ENCODE data around the gene STPG2.

Gene STPG2

DNA sequence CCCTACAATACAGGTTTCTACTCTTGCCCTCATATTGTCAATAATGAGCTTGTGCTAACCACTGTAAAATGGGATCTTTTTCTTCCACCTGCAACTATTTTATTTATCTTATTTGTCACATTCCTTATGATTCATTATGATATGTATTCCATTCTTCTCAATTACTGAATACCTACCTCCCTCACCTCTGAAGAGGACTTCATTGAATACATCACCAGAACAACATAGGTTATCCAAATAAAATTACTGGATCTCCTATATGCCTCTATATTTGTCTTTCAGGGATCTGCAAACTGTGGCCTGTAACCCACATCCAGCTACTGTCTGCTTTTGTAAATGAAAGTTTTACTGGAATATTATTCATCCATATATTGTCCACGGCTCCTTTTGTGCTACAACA, 41.3 kb downstream of the STPG2 start:
- H3K4me3 ChIP-seq (ENCODE audit: control insufficient read depth, low read depth, low read length): no peak overlapping the region
- TF ChIP-seq, protein P1, sequence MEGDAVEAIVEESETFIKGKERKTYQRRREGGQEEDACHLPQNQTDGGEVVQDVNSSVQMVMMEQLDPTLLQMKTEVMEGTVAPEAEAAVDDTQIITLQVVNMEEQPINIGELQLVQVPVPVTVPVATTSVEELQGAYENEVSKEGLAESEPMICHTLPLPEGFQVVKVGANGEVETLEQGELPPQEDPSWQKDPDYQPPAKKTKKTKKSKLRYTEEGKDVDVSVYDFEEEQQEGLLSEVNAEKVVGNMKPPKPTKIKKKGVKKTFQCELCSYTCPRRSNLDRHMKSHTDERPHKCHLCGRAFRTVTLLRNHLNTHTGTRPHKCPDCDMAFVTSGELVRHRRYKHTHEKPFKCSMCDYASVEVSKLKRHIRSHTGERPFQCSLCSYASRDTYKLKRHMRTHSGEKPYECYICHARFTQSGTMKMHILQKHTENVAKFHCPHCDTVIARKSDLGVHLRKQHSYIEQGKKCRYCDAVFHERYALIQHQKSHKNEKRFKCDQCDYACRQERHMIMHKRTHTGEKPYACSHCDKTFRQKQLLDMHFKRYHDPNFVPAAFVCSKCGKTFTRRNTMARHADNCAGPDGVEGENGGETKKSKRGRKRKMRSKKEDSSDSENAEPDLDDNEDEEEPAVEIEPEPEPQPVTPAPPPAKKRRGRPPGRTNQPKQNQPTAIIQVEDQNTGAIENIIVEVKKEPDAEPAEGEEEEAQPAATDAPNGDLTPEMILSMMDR (IDR thresholded peaks at IDR 0.05; ENCODE audit: control insufficient read depth, insufficient read depth, low read depth, low read length, missing control alignments): no peak
- DNase-seq (ENCODE audit: low read depth): no peak

DNA sequence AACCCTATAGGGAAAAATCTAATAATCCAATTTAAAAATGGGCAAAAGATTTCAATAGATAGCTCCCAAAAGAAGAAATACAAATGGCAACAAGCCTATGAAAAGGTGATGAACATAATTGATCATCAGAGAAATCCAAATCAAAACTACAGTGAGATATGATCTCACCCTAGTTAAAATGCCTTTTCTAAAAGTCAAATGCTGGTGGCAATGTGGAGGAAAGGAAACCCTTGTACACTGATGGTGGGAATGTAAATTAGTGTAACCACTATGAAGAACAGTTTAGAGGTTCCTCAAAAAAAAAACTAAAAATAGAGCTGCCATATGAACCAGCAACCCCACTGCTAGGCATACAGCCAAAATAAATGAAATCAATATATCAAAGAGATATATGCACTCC, 44.5 kb downstream of the STPG2 start:
- H3K4me3 ChIP-seq (ENCODE audit: control insufficient read depth, low read depth, low read length): no peak overlapping the region
- TF ChIP-seq, protein P1 (IDR thresholded peaks at IDR 0.05; ENCODE audit: control insufficient read depth, insufficient read depth, low read depth, low read length, missing control alignments): no peak
- no peak for DNase-seq (ENCODE audit: low read depth)

DNA sequence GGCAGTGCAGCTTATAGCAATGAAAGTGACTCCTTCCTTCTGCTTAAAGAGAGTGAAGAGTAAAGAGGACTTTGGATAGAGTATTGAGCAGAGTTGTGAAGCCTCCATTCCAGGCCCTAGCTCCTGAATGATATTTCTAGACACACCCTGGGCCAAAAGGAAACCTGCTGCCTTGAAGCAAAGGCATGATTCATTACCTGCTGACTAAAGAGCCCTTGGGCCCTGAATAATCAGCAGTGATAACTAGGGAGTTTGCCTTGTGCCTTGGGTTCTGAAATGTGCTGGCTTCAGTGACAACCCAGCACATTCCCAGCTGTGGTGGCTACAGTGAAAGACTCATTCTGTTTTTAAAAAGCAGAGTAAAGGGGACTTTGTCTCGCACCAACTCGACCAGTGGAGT, 49.2 kb downstream of the STPG2 start:
- no peak overlapping the region for H3K4me3 ChIP-seq (ENCODE audit: control insufficient read depth, low read depth, low read length)
- no peak for DNase-seq (ENCODE audit: low read depth)
- TF ChIP-seq, protein P1 (IDR thresholded peaks at IDR 0.05; ENCODE audit: control insufficient read depth, insufficient read depth, low read depth, low read length, missing control alignments): no peak

DNA sequence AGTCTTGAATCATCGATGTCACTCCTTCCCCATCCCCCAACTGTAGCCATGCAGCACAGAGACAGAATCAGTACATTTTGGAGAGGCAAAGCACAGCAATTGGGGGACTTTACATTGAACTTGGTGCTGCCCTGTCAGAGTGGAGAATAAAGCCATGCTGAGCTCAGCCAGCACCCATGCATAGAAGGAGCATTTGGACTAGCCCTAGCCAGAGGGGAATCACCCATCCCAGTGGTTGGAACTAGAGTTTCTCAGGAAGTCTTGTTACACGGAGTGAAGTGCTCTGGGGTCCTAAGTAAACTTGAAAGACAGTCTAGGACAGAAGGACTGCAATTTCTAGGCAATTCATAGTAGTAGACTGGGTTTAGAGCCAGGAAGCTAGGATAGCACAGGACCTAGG, 49.6 kb downstream of the STPG2 start:
- H3K4me3 ChIP-seq (ENCODE audit: control insufficient read depth, low read depth, low read length): no peak overlapping the region
- TF ChIP-seq, protein P1 (IDR thresholded peaks at IDR 0.05; ENCODE audit: control insufficient read depth, insufficient read depth, low read depth, low read length, missing control alignments): no peak
- no peak for DNase-seq (ENCODE audit: low read depth)

DNA sequence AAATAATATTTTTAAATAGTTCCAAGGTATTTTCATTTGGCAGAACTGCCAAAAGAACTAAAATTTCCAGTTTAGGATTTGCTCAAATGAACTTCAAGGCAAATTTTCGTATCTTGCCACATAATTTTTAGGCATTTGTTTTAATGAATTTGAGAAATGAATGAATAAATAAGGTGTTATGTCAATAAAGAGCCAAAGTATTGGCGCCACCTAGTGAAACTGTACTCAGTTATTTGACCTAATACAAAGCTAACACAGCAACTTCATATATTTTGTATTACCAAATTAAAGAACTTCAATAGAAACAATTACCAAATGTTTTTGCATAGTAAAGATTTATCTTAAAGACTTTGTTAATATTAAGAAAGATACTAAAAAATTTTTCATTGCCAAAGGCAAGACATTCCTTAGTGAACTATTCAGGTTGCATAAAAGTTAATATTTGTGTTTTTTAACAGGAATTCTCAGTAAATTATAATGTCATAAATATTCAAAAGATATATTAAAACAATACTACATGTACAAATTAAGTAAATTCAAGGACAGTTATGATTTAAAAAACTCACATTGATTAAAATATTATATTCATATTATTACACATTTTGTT, 50.3 kb downstream of the STPG2 start:
- TF ChIP-seq, protein P1 (IDR thresholded peaks at IDR 0.05; ENCODE audit: control insufficient read depth, insufficient read depth, low read depth, low read length, missing control alignments): peak; percentile 43
- no peak for DNase-seq (ENCODE audit: low read depth)
- H3K4me3 ChIP-seq (ENCODE audit: control insufficient read depth, low read depth, low read length): no peak overlapping the region

DNA sequence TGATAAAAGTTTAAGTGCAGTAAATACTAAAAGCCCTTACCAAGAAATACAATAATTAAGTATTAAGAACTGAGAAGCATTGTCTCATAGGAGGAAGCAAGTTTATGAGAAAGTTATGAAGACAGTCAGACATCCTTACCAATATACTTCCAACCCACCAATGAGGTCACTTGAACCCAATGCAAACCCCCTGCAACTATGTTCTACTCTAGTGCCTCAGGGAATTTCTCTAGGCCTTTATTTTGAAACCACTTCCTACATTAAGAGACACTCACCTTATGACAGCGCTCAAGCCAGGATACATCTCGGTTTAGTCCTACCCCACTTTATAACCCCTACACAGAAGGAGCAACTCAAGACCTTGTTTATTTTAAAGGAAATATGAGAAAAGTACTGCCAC, 61.3 kb downstream of the STPG2 start:
- DNase-seq (ENCODE audit: low read depth): no peak
- H3K4me3 ChIP-seq (ENCODE audit: control insufficient read depth, low read depth, low read length): no peak overlapping the region
- TF ChIP-seq, protein P1 (IDR thresholded peaks at IDR 0.05; ENCODE audit: control insufficient read depth, insufficient read depth, low read depth, low read length, missing control alignments): no peak

DNA sequence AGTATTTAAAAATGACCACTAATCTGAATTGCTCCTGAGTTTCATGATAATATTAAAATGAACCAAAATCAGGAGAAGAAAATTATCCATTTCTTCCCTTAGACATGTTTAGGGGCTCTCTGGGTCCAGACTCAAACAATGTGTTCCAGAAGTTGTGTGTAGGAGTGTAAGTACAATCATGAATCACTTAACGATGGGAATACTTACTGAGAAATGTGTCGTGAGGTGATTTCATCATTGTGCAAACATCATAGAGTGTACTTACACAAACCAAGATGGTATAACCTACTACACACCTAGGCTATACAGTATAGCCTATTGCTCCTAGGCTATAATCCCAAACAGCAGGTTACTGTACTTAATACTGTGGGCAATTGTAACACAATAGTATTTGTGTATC, 74.8 kb downstream of the STPG2 start:
- H3K4me3 ChIP-seq (ENCODE audit: control insufficient read depth, low read depth, low read length): no peak overlapping the region
- no peak for DNase-seq (ENCODE audit: low read depth)
- TF ChIP-seq, protein P1 (IDR thresholded peaks at IDR 0.05; ENCODE audit: control insufficient read depth, insufficient read depth, low read depth, low read length, missing control alignments): no peak
